ENCODE results near the gene XPO1.
"Not testable (repeated sequence)": the region's sequence is repeated elsewhere in the genome, so short reads cannot be mapped to it uniquely, and the experiment has no call there.

The XPO1 gene, protein sequence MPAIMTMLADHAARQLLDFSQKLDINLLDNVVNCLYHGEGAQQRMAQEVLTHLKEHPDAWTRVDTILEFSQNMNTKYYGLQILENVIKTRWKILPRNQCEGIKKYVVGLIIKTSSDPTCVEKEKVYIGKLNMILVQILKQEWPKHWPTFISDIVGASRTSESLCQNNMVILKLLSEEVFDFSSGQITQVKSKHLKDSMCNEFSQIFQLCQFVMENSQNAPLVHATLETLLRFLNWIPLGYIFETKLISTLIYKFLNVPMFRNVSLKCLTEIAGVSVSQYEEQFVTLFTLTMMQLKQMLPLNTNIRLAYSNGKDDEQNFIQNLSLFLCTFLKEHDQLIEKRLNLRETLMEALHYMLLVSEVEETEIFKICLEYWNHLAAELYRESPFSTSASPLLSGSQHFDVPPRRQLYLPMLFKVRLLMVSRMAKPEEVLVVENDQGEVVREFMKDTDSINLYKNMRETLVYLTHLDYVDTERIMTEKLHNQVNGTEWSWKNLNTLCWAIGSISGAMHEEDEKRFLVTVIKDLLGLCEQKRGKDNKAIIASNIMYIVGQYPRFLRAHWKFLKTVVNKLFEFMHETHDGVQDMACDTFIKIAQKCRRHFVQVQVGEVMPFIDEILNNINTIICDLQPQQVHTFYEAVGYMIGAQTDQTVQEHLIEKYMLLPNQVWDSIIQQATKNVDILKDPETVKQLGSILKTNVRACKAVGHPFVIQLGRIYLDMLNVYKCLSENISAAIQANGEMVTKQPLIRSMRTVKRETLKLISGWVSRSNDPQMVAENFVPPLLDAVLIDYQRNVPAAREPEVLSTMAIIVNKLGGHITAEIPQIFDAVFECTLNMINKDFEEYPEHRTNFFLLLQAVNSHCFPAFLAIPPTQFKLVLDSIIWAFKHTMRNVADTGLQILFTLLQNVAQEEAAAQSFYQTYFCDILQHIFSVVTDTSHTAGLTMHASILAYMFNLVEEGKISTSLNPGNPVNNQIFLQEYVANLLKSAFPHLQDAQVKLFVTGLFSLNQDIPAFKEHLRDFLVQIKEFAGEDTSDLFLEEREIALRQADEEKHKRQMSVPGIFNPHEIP (N-terminal part only)

DNA sequence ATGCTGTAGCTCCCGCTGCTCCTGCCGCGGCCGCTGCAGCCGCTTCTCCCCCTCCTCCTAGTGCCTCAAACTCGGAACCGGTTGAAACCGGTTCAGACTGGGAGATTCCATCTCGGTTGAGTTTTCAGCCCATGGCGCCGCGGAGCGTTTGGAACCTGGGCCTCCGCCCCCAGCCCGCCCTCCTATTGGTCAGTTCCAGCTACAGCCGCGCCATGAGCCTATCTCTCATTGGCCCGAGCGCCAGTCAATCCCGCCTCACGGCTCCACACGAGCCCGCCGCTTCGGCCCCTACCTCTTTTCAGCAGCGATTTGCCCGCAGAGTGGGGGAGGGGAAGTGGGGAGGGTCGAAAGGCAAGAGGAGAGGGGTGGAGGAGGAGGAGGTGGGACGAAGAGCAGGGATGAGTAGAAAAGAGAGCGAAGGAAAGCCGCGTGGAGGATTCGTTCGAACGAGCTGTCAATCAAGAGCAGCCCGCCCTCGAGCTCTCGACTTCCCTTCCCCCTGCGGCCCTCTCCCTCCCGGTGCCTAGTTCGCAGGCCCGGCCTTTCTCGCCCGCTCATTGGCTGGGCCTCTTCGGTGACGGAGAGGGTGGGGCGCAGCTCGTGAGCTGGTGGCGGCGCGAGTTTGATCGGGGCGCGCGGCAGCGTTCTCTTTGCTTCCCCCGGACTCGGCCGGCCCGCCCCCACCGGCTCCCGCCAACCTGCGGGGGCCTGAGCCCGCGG is at the start of gene XPO1:
TSS of gene XPO1 (minus strand) at position 157 of the 720 bp plus-strand sequence. CDS start 4,459 bp downstream, outside the sequence.
- peak; percentile 99 for DNase-seq
- Mint-ChIP-seq H3K27me3 (peaks cover 5% of the 10 kb centered on the region), H3K4me1 (peaks cover 43% of the 10 kb centered on the region), H3K36me3 (ENCODE audit: low read depth) (peaks cover 31% of the 10 kb centered on the region), H3K9me3 (no peaks in the 10 kb centered on the region), H3K4me3 (peak within 1 kb of the TSS; percentile 100), H3K27ac (peak within 1 kb of the TSS; percentile 100)
- peak; percentile 83 for ATAC-seq

DNA sequence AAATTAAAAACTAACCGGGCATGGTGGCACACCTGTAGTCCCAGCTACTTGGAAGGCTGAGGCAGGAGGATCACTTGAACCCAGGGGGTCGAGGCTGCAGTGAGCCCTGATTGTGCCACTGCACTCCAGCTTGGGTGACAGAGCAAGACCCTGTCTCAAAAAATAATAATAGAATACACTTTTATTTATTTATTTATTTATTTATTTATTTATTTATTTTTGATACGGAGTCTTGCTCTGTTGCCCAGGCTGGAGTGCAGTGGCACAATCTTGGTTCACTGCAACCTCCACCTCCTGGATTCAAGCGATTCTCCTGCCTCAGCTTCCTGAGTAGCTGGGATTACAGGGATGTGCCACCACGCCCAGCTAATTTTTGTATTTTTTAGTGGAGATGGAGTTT is 48.8 kb upstream of the XPO1 start:
- not testable (repeated sequence) for H3K9me3 Mint-ChIP-seq; H3K27me3 Mint-ChIP-seq; ATAC-seq; DNase-seq; H3K27ac Mint-ChIP-seq; H3K4me3 Mint-ChIP-seq; H3K36me3 Mint-ChIP-seq (ENCODE audit: low read depth); H3K4me1 Mint-ChIP-seq

DNA sequence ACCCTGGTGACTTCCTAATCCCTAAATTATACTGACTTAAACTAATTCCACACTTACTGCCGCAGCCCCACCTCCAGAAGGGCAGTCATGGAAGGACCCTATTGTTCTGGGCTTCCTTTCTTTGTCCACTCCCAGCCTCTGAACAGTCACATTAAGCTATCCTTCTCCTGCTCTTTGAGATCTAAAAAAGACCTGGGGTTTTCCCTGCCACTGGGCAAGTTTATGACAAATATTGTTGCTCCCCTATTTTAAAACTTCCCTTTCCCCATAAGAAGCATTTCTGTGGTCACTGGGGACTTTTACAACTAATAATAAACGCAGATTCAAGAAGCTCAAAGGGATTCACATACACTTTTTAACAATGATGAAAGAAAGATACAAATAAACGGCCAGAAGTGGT is 47.2 kb upstream of the XPO1 start:
- Mint-ChIP-seq H3K4me3 (no peak overlapping the region), H3K27me3 (peaks cover 3% of the 10 kb centered on the region), H3K9me3 (no peaks in the 10 kb centered on the region), H3K4me1 (peaks cover 2% of the 10 kb centered on the region), H3K27ac (peak overlapping the region; percentile 15), H3K36me3 (ENCODE audit: low read depth) (no peaks in the 10 kb centered on the region)
- DNase-seq, result no peak
- ATAC-seq, result no peak

DNA sequence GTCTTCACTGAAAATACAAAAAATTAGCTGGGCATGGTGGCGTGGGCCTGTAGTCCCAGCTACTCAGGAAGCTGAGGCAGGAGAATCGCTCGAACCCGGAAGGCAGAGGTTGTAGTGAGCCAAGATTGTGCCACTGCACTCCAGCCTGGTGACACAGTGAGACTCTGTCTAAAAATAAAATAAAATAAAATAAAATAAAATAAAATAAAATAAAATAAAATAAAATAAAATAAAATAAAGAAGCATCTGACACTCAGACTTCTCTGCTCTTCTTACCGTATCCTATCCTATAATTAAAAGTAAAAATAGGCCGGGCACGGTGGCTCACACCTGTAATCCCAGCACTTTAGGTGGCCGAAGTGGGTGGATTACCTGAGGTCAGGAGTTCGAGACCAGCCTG is 46.2 kb upstream of the XPO1 start:
- not testable (repeated sequence) for H3K27me3 Mint-ChIP-seq, H3K9me3 Mint-ChIP-seq

DNA sequence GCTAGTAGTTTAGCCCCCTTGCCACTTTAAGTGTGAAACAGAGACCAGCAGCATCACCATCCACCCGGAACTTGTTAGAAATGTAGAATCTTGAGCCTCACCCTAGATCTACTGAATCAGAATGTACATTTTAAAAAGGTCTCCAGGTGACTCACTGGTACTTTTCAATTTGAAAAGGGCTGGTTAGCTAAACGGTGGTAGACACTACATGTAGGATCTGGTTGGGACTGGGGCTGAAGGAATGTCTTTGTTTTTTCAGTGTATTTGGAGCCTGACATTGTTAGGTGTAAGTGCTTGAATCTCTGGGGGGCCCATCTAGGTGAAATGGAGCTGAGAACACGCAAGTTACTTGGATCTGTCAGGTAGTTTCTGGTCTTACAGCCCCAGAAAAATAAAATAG is 44.0 kb upstream of the XPO1 start:
- Mint-ChIP-seq H3K9me3 (no peaks in the 10 kb centered on the region), H3K27me3 (peaks cover 3% of the 10 kb centered on the region), H3K27ac (no peak overlapping the region), H3K36me3 (ENCODE audit: low read depth) (no peaks in the 10 kb centered on the region), H3K4me1 (peaks cover 2% of the 10 kb centered on the region), H3K4me3 (no peak overlapping the region)
- peak; percentile 59 for ATAC-seq
- no peak for DNase-seq

More for the DNA sequence above, 46.2 kb upstream of the XPO1 start:
- not testable (repeated sequence) for H3K36me3 Mint-ChIP-seq (ENCODE audit: low read depth); H3K4me1 Mint-ChIP-seq; DNase-seq; H3K4me3 Mint-ChIP-seq; ATAC-seq; H3K27ac Mint-ChIP-seq

DNA sequence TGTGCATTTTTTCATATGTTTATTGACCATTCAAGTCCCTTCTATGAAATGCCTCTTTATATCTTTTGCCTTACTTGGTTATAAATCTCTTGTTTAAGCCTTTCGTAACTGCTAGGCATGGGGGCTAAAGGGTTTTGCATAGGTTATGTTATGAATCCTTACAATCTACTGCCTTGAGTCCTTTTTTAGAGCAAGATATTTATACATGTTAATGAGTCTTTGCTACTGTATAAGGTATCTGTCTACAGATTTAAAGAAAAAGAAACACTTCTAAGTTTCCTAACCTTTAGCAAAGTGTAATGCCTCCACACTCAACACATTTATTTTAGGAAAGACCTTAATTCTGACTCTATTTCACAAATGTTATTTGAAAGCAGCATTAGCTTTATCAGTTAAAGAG is 43.6 kb upstream of the XPO1 start:
- DNase-seq (no peak), ATAC-seq (no peak)
- H3K27ac Mint-ChIP-seq, result no peak overlapping the region
- H3K9me3 Mint-ChIP-seq, result no peaks in the 10 kb centered on the region
- peaks cover 2% of the 10 kb centered on the region for H3K4me1 Mint-ChIP-seq
- H3K36me3 Mint-ChIP-seq (ENCODE audit: low read depth), result no peaks in the 10 kb centered on the region
- H3K4me3 Mint-ChIP-seq, result no peak overlapping the region
- peaks cover 3% of the 10 kb centered on the region for H3K27me3 Mint-ChIP-seq

DNA sequence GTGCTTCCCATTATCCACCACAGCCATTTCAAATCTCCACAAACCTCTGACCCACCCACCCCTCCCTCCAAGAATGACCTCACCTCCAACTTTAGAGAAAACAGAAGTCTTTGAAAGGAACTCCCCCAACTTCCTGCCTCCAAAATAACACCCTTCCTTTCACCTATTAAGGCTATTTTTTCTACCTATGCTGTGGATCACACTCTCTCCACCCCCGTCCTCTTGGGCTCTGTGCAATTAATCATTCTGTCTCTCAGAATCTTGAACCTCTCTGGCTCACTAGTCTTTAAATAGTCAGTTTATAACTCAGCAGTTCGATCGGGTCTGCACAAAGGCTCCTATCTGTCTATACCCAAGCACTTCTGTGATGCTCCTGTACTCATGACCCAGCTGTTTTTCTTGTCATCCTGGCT is 37.3 kb upstream of the XPO1 start:
- H3K27me3 Mint-ChIP-seq, result no peaks in the 10 kb centered on the region
- H3K4me1 Mint-ChIP-seq, result peaks cover 10% of the 10 kb centered on the region
- no peak for ATAC-seq
- H3K4me3 Mint-ChIP-seq, result no peak overlapping the region
- no peaks in the 10 kb centered on the region for H3K9me3 Mint-ChIP-seq
- H3K36me3 Mint-ChIP-seq (ENCODE audit: low read depth), result no peaks in the 10 kb centered on the region
- H3K27ac Mint-ChIP-seq, result peak overlapping the region; percentile 47
- DNase-seq, result no peak

DNA sequence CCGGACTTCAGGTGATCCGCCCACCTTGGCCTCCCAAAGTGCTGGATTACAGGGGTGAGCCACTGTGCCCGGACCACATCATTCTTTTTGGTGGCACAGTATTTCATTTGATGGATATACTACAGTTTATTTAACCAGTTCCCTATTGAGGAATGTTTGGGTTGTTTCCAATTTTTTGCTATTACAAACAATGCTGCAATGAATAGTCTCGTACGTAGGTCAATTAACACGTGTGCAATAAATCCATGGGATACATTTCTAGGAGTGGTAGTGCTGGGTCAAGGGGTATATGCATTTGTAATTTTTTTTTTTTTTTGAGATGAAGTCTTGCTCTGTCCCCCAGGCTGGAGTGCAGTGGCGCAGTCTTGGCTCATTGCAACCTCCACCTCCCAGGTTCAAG is 28.4 kb upstream of the XPO1 start:
- H3K9me3 Mint-ChIP-seq, result no peaks in the 10 kb centered on the region
- no peak overlapping the region for H3K27ac Mint-ChIP-seq
- H3K27me3 Mint-ChIP-seq, result no peaks in the 10 kb centered on the region
- no peaks in the 10 kb centered on the region for H3K36me3 Mint-ChIP-seq (ENCODE audit: low read depth)
- no peaks in the 10 kb centered on the region for H3K4me1 Mint-ChIP-seq
- ATAC-seq (no peak), DNase-seq (no peak)
- no peak overlapping the region for H3K4me3 Mint-ChIP-seq

DNA sequence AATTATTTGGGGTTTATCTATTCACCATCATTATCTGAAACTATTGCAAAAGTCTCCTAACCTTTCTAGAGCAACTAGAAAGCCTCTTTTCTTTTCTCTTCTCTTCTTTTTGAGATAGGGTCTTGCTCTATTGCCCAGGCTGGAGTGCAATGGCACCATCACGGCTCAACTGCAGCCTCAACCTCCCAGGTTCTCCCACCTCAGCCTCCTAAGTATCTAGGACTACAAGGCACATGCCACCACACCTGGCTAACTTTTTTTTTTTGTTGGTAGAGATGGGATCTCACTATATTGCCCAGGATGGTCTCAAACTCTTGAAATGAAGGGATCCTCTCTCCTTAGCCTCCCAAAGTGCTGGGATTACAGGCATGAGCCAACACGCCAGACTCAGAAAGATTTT is 24.5 kb upstream of the XPO1 start:
- no peak for ATAC-seq
- no peak overlapping the region for H3K27ac Mint-ChIP-seq
- H3K4me1 Mint-ChIP-seq, result no peaks in the 10 kb centered on the region
- H3K36me3 Mint-ChIP-seq (ENCODE audit: low read depth), result no peaks in the 10 kb centered on the region
- no peaks in the 10 kb centered on the region for H3K27me3 Mint-ChIP-seq
- no peaks in the 10 kb centered on the region for H3K9me3 Mint-ChIP-seq
- H3K4me3 Mint-ChIP-seq, result no peak overlapping the region
- DNase-seq, result no peak

DNA sequence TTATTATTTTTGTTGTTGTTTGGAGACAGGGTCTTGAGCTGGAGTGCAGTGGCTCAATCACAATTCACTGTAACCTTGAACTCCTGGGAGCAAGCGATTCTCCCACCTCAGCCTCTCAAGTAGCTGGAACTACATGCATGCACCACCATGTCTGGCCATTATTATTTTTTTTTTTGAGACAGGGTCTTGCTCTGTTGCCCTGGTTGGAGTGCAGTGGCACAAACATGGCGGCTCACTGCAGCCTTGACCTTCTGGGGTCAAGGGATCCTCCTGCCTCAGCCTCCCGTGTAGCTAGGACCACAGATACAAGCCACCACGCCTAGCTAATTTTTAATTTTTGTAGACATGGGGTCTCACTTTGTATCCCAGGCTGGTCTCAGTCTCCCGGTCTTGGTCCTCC is 20.0 kb upstream of the XPO1 start:
- DNase-seq (no peak), ATAC-seq (no peak)
- no peaks in the 10 kb centered on the region for H3K36me3 Mint-ChIP-seq (ENCODE audit: low read depth)
- no peaks in the 10 kb centered on the region for H3K27me3 Mint-ChIP-seq
- no peak overlapping the region for H3K4me3 Mint-ChIP-seq
- H3K27ac Mint-ChIP-seq, result no peak overlapping the region
- no peaks in the 10 kb centered on the region for H3K4me1 Mint-ChIP-seq
- H3K9me3 Mint-ChIP-seq, result no peaks in the 10 kb centered on the region

DNA sequence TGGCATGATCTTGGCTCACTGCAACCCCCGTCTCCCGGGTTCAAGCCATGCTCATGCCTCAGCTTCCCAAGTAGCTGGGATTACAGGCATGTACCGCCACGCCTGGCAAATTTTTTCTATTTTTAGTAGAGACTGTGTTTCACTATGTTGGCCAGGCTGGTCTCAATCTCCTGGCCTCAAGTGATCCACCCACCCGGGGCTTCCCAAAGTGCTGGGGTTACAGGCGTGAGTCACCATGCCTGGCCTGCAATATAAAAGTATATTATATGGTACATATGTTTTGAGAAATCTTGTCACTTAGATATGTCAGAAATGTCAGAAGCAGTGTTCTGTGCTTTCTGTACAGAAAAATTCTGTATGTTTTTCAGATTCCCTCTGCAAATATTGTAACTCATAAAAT is 19.2 kb upstream of the XPO1 start:
- H3K4me1 Mint-ChIP-seq, result no peaks in the 10 kb centered on the region
- ATAC-seq, result no peak
- H3K27ac Mint-ChIP-seq, result no peak overlapping the region
- H3K4me3 Mint-ChIP-seq, result no peak overlapping the region
- H3K36me3 Mint-ChIP-seq (ENCODE audit: low read depth), result no peaks in the 10 kb centered on the region
- DNase-seq, result no peak
- H3K27me3 Mint-ChIP-seq, result no peaks in the 10 kb centered on the region
- no peaks in the 10 kb centered on the region for H3K9me3 Mint-ChIP-seq

DNA sequence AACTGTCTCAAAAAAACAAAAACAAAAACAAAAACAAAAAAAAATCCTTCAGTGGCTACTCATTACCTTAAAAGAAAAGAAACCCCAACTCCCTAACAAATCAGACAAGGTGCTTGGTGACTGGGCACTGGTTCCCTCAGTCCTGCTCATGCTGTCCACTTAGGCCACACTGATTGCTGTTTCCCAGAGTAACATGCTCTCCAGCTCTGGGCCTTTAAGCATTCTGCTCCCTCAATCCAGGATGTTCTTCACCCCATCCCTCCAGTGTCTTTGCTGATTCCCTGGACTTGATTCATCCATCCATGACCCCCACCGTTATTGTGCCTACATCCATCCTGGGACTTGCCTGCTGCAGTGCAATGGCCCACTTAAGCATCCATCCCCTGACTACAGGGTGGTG is 16.4 kb upstream of the XPO1 start:
- DNase-seq (no peak), ATAC-seq (no peak)
- Mint-ChIP-seq H3K4me1 (no peaks in the 10 kb centered on the region), H3K27me3 (no peaks in the 10 kb centered on the region), H3K27ac (no peak overlapping the region), H3K36me3 (ENCODE audit: low read depth) (no peaks in the 10 kb centered on the region), H3K4me3 (no peak overlapping the region), H3K9me3 (no peaks in the 10 kb centered on the region)

DNA sequence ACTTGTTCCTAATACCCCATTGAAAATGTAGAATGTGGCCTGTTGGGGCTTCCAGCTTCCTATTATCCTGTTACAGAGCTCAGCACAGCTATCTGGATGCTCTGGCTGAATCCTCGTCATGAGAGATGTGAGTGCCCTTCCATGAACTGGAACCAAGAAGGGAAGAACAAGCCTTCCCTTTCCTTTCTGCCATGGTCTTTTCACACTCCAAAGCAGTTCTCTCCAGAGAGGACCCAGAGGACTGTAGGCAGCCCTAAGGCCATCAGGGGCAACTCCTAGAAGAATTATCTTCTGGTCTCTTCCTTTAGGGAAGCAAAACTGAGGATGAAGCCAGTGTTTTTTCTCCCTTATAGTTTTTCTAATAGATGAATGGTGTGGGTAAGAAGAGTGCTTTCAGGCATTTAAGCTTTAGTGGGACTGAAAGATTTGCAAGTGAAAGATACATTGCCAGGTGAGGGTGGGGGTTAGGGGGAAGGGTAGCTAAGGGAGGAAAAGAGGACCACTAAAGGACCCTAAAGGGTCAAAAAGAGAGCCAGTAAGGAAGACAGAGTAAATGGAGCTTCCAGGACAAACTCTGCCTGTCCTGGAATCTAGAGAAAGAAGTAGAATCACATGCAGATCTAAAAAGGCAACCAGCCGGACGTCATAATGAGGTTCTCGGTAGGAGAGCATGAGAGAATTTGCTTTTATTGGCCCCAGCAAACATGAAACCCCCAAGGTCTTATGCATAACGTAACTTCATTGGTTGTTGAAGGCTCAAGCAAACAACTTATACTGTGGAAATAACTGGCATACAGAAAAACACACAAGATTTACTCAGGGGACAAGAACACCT is 12.4 kb upstream of the XPO1 start:
- H3K27me3 Mint-ChIP-seq, result no peaks in the 10 kb centered on the region
- ATAC-seq, result no peak
- H3K27ac Mint-ChIP-seq, result no peak overlapping the region

DNA sequence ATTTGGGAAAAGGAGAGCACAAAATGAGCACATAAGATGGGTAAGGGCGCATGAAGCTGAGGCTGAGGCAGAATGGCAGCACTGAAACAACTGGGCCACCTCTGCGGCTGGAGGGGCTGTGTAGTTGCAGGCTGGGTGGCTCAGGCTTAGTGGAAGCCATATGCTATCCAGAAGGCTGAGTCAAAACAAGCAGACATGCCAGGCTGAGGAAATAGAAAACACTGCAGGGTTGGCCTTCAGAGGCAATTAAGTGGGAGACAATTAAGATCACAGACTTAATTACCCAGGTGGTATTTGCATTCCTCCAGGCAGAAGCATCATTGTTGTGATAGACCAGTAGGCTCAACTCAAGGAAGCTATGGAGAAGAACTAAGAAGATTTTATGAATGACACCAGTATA is 11.4 kb upstream of the XPO1 start:
- Mint-ChIP-seq H3K4me3 (no peak overlapping the region), H3K27me3 (no peaks in the 10 kb centered on the region), H3K9me3 (no peaks in the 10 kb centered on the region), H3K4me1 (no peaks in the 10 kb centered on the region), H3K36me3 (ENCODE audit: low read depth) (no peaks in the 10 kb centered on the region), H3K27ac (no peak overlapping the region)
- ATAC-seq, result no peak
- DNase-seq, result no peak

More for the DNA sequence above, 12.4 kb upstream of the XPO1 start:
- no peak for DNase-seq
- Mint-ChIP-seq H3K4me3 (no peak overlapping the region), H3K4me1 (no peaks in the 10 kb centered on the region), H3K9me3 (no peaks in the 10 kb centered on the region), H3K36me3 (ENCODE audit: low read depth) (no peaks in the 10 kb centered on the region)

All from activated naive CD8-positive, alpha-beta T cell treated with anti-CD3 and anti-CD28 coated beads, Interleukin-2, amount 50 U/mL, for 24 hours (primary cell).